HG02870 (cell line): Measurements from ENCODE around the gene NPIPA2.
A peak's percentile ranks its signal among the peaks of the same experiment; 100 is the strongest.
"Not testable (repeated sequence)": the region's sequence is repeated elsewhere in the genome, so short reads cannot be mapped to it uniquely, and the experiment has no call there.

Experiments
- ATAC-seq: cut with Tn5 transposase; IDR thresholded peaks from one replicate; pipeline ENCODE4 v1.9.1; 2021; ENCODE audit warnings: mild to moderate bottlenecking, moderate library complexity; ENCODE audit not compliant: unreplicated experiment

NPIPA2 gene

DNA sequence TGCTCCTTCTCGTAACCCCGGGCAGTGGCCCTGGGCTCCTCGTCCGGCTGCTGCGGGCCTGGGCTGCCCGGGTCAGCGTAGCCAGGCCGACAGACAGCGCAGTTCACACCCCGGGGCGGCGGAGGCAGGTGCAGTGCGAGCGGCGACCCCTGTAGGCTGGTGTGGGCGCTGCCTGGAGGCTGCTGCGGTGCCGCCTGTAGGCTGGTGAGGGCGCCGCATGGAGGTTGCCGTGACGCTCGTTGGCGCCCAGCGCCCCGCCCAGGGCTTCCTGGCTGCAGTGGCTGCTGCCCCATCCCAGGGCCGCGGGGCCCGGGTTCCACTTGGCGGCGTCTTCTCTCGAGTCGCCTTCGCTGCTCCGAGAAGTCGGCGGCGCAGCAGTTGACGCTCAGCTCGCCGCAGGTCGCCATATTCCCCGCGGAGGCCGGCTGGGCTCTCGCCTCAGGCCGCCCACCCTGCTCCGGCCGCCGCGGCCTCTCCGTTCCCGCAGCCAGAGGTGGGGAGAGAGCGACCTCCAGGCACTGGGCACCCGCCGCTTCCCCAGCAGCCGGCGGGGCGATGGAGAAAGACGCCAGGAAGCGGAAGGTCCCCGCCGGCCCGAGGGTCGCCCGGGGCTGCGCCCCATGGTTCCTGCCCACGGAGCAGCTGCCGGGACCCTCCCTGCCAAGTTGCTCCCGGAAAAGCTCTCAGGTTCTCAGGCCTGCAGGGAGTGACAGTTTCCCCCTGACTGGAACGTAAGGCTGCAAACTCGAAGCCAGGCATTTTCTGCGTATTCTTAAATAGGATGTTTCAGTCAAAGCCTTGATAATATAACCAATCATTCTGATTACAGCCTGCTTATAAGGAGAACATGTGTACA is at the start of gene NPIPA2:
TSS of gene NPIPA2 (plus strand) at position 261 of the 856 bp plus-strand sequence. CDS start 5,533 bp downstream, outside the sequence.
- peak; percentile 93 for ATAC-seq

DNA sequence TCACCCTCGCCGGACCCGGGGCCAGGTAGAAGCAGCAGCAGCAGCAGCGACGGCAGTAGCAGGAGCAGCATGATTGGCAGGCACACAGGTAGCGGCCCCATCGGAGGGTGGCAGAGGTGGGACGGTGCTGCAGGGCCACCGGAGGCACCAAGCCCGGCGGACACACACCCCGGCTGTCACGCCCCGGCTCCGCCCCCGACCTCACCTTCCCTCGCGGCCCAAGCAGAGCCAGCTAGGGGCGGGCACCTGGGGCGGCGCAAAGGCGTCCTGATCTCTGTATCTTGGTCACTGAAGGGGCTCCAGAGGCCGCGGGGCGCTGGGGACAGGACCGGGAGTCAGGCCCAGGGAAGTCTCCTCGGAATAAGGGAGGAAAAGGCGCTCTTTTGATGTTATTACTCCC is 48.2 kb upstream of the NPIPA2 start, which contains the start of gene PLA2G10:
TSS of gene PLA2G10 (minus strand) at position 180 of the 400 bp plus-strand sequence. CDS start at position 101, 79 bp downstream.
- ATAC-seq, result not testable (repeated sequence)

DNA sequence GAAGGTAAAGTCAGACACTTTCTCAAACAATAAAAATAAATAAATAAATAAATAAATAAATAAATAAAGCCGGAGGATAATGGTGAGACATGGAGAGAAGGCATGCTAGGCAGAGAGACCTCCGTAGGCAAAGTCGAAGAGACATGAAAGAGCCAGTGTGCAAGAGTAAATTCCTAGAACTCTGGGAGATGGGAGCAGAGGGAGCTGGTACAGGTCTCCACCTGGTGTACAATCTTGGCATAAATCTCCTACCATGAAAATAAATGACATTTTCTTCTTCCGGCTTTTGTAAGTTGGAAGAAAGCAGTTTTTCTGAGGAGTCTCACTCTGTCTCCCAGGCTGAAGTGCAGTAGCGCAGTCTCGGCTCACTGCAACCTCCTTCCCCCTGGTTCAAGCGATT is 40.5 kb upstream of the NPIPA2 start:
- not testable (repeated sequence) for ATAC-seq

DNA sequence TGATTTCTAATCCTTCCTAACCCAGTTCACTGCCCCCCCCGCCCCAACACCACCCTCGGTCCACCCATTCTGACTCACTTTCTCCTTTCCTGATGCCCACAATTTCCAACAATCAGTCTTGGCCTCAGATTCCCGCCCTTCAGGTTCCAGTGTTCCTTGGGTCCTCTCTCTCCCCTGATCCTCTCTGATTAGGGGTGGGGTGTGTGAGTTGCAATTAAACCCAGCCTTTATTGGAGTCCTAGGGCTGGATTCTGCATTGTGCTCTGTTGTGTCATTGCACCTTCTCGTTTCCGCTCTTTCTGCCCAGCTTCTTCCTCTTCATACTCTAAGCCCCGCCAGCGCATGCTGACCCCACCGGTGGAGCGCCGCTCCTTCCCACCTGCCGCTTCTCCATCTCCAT is 39.7 kb upstream of the NPIPA2 start:
- not testable (repeated sequence) for ATAC-seq

DNA sequence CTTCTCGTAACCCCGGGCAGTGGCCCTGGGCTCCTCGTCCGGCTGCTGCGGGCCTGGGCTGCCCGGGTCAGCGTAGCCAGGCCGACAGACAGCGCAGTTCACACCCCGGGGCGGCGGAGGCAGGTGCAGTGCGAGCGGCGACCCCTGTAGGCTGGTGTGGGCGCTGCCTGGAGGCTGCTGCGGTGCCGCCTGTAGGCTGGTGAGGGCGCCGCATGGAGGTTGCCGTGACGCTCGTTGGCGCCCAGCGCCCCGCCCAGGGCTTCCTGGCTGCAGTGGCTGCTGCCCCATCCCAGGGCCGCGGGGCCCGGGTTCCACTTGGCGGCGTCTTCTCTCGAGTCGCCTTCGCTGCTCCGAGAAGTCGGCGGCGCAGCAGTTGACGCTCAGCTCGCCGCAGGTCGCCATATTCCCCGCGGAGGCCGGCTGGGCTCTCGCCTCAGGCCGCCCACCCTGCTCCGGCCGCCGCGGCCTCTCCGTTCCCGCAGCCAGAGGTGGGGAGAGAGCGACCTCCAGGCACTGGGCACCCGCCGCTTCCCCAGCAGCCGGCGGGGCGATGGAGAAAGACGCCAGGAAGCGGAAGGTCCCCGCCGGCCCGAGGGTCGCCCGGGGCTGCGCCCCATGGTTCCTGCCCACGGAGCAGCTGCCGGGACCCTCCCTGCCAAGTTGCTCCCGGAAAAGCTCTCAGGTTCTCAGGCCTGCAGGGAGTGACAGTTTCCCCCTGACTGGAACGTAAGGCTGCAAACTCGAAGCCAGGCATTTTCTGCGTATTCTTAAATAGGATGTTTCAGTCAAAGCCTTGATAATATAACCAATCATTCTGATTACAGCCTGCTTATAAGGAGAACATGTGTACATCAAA is 38.9 kb upstream of the NPIPA2 start, which contains the start of gene NPIPA3:
TSS of gene NPIPA3 (plus strand) at position 256 of the 856 bp plus-strand sequence. CDS start 5,533 bp downstream, outside the sequence.
- peak; percentile 94 for ATAC-seq

DNA sequence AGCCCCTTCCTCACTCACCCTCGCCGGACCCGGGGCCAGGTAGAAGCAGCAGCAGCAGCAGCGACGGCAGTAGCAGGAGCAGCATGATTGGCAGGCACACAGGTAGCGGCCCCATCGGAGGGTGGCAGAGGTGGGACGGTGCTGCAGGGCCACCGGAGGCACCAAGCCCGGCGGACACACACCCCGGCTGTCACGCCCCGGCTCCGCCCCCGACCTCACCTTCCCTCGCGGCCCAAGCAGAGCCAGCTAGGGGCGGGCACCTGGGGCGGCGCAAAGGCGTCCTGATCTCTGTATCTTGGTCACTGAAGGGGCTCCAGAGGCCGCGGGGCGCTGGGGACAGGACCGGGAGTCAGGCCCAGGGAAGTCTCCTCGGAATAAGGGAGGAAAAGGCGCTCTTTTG is 9.1 kb upstream of the NPIPA2 start:
- ATAC-seq, result not testable (repeated sequence)

DNA sequence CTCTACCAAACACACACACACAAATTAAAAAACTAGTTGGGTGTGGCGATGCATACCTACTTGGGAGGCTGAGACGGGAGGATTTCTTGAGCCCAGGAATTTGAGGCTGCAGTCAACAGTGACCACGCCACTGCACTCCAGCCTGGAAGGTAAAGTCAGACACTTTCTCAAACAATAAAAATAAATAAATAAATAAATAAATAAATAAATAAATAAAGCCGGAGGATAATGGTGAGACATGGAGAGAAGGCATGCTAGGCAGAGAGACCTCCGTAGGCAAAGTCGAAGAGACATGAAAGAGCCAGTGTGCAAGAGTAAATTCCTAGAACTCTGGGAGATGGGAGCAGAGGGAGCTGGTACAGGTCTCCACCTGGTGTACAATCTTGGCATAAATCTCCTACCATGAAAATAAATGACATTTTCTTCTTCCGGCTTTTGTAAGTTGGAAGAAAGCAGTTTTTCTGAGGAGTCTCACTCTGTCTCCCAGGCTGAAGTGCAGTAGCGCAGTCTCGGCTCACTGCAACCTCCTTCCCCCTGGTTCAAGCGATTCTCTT is 1.4 kb upstream of the NPIPA2 start:
- not testable (repeated sequence) for ATAC-seq

DNA sequence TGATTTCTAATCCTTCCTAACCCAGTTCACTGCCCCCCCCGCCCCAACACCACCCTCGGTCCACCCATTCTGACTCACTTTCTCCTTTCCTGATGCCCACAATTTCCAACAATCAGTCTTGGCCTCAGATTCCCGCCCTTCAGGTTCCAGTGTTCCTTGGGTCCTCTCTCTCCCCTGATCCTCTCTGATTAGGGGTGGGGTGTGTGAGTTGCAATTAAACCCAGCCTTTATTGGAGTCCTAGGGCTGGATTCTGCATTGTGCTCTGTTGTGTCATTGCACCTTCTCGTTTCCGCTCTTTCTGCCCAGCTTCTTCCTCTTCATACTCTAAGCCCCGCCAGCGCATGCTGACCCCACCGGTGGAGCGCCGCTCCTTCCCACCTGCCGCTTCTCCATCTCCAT is 539 bp upstream of the NPIPA2 start:
- not testable (repeated sequence) for ATAC-seq

DNA sequence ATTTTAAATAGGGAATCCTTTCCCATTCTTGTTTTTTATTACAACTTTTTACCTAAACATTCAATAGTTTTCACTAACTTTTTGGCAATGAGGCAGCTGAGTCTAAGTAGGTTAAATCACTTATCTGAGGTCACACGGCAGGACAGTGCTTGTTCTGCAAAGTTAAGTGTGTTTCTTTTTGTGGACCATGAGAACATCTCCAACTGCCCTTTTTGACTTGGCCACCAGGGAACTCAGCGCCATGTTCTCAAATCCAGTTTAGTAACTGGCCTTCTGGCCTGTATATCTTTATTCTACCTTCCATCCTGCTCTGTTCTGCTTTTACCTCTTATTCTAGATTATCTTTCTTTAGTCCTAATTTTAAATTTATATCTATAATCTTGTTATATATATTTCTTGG is 31.3 kb downstream of the NPIPA2 start:
- not testable (repeated sequence) for ATAC-seq

DNA sequence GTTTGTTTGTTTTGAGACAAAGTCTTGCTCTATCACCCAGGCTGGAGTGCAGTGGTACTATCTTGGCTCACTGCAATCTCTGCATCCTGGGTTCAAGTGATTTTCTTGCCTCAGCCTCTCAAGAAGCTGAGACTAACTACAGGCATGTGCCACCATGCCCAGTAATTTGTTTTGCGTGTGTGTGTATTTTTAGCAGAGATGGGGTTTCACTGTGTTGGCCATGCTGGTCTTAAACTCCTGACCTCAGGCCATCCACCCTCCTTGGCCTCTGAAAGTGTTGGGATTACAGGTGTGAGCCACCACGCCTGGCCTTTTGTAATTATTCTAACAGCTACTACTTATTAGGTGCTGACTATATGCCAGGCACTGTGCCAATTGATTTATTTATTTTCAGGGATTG is 33.3 kb downstream of the NPIPA2 start:
- ATAC-seq, result not testable (repeated sequence)

DNA sequence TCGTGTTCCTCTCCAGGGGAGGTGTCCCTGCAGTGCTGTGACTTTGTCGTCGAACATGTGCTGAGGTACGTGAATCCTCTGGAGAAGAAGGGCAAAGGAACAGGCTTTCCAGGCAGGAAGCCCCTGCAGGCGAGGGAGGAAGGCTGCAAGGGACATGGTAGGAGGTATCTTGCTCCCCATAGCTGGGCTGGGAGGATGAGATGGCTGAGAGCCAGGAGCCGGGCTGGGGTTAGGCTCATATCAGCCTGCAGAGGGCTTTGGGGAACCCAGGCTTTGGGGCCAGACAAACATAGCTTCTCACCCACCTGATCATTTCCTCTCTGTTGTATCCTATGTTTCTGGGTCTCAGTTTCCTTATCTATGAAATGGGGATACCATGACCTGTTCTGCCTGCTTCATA is 34.4 kb downstream of the NPIPA2 start:
- not testable (repeated sequence) for ATAC-seq

DNA sequence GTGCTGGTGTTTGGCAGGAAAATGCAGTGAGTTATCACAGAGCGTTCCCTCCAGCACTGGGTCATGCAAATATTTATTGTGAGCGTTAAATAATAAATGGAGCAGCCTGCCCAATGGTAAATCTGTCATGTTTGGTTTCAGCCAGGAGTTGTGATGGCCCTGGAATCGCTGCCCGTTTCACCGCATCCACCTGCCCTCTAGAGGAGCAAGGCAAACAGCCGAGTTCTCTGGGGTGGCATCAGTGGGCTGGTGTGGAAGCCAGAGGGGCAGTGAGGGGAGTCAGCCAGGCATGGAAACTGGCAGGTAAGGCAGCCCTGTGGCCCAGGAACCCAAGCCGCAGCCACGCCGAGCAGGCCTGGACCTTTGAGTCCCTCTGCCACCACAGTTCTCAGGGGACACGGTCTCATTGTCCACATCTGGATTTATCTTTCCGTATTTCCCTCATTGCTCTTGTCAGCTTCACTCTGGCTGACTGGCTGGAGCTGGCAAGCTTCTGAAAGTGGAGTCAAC is 37.1 kb downstream of the NPIPA2 start:
- not testable (repeated sequence) for ATAC-seq

DNA sequence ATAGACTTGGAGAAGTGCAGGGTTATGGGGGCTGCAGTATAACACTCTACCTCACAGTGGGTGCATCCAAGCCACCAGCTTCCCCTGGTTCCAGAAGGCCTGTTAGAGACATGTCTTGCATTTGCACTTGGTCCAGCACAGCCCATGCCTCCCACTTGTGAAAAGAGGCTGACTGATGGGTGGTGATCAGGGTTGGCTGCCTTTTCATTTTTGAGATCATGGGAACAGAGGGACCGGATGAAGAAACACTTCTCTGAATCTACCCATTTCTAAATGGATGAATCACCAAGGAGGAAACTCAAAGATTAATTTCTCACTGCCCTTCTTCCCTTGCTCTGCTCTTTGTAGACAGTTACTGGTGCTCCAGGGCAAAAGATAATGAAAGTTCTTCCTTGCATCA is 43.8 kb downstream of the NPIPA2 start:
- ATAC-seq, result not testable (repeated sequence)

DNA sequence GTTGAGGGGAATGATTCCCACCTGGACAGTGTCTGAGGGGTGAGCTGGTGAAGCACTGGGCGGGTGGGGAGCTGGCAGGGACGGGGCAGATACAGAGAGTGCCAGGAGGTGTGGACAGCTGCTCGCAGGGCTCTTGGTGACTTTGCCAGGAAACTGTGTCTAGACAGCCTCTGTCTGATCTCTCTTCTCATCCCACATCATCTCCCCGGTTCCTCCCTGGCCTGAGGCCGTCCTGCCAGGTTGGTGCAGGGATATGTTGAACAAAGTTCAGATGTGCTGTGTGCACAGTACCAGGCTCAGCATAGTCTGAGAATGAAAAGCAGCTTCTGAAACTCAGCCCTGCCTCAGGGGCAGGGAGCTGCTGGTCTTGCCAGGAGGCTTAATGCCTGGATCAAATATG is 47.2 kb downstream of the NPIPA2 start:
- ATAC-seq, result not testable (repeated sequence)

DNA sequence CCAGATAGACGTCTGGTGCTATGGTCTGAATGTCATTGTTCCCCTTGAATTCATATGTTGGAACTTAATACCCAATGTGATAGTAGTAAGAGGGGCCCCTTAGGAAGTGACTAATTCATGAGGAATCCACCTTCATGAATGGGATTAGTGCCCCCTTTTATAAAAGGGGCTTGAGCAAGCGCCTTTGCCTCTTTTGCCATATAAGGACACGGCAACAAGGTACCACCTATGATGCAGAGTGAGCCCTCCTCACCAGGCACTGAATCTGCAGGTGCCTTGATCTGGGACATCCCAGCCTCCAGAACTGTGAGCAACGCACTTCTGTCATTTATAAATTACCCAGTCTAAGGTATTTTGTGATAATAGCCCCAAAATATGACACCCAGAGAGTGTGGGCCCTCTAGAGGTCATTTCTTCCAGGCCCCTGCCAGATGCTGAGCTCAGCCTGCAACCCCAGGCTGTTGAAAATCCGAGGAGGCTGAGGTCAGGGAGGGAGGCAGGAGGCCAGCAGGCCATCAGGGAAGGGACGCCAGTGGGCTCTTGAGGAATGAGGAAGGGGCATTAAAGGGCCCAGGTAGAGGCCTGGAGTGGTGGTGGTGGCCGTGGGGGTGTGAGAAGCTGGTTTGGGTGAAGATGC is 48.1 kb downstream of the NPIPA2 start:
- ATAC-seq, result not testable (repeated sequence)

DNA sequence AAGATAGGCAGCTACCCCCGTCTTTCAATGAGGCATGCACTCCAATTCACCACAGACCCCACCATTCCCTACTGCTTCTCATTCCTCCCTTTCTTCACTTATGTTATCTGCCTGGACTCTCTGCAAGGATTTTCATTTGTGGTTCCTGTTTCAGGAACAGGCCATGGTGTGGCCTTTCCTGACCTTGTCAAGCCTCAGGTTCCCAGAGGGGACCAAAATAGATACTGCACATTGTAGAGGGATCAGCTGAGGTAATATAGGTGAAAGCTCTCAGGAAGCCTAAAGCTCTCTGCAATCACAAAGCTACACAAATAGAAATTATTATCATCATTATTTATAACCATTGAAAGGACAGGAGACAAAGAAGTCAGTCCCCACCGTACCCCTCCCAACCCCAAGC is 50.6 kb downstream of the NPIPA2 start:
- ATAC-seq, result not testable (repeated sequence)

DNA sequence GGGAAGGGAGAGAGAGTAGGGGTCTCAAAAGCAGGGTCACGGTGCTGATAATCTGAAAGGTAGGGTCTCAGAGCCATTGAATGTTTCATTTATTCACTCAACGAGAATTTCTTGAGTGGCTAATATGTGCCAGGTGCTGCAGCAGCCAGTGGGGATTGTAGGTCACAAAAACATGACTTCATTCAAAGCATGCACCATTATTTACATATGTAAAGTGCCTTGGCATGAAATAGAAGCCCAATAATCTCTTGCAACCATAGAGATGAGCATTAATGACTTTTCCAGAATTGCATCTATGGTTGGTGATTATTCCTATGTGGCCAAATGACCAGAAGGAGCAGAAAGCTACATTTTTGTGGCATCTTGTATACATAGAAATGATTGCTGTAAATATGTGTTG is 55.2 kb downstream of the NPIPA2 start:
- ATAC-seq, result not testable (repeated sequence)

DNA sequence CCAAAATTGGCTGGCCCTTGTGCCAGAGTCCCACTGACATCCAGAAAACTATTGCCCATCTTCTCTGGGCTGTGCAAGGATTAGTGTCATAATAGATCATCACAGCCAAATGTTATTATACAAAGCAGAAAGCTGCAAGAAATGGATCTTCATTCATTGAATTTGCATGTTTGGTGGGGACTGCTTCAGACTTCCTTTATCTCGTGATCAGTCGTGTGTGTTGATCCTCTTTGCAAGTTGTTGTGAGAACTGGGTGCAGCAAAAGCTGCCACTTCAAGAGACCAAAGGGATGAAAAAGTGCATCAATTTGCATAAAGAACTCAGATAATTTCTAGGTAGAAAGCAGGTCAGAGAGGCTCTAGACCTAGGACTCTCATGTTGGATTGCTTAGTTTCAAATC is 61.2 kb downstream of the NPIPA2 start:
- ATAC-seq, result not testable (repeated sequence)

DNA sequence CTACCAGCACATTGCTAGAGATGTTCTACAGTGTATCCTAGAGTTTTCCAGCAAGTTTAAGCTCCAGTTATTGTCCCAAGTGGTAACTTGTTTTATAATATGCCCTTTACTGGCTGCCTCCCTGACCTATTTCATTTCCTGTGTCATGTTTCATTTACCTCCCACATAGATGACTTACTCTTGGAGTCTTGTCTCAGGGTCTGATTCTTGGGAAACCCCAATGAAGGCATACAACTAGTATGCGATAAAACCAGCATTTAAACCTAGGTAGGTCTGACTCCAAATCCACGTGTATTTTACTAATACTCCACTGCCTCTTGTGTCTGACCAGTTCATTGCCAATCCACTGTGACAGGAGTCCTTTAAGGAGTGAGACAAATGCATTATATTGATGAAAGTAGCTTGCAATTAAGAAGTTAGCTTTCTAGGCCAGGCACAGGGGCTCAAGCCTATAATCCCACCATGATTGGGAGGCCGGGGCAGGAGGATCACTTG is 64.9 kb downstream of the NPIPA2 start:
- not testable (repeated sequence) for ATAC-seq

DNA sequence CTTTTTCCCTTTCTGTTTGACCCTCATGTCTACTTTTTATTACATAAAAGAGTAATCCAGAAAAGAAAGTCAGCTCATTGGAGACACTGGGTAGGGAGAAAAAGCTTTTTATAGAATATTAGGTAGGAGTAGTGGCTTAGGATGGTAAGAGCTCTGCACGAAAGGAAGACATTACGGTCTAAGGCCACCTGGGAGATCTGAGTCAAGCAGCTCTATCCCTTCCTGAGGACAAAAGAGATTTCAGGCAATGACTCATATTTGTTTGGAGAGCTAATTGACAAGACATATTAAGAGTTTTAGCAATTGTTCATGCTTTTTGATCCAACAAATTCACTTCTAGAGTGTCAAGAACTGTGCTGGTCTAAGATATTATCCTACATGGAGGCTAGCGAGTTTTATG is 71.6 kb downstream of the NPIPA2 start:
- ATAC-seq, result not testable (repeated sequence)
